NCI-H1092 treated with DMSO at 0.1 percent for 48 hours (cell line): ENCODE data around the gene YTHDF1.
A peak's percentile ranks its signal among the peaks of the same experiment; 100 is the strongest.

Source experiments
- DNase-seq: peaks from one replicate; lab custom pipeline; 2025; lab: John Stamatoyannopoulos, UW

YTHDF1 gene

GRCh38 chr20:63185215-63185796 lies 30.6 kb downstream of the YTHDF1 start:
- DNase-seq, result no peak

- DNase-seq, result no peak
Observed at GRCh38 chr20:63183422-63184146, 32.3 kb downstream of the YTHDF1 start.

- DNase-seq, result no peak
Observed at GRCh38 chr20:63182946-63183415, 33.0 kb downstream of the YTHDF1 start.

GRCh38 chr20:63182425-63182824 lies 33.5 kb downstream of the YTHDF1 start:
- no peak for DNase-seq

- DNase-seq, result no peak
Observed at GRCh38 chr20:63181226-63181625, 34.7 kb downstream of the YTHDF1 start.

GRCh38 chr20:63180569-63181185 lies 35.3 kb downstream of the YTHDF1 start:
- DNase-seq, result no peak

GRCh38 chr20:63179687-63180568 lies 36.0 kb downstream of the YTHDF1 start:
- DNase-seq, result no peak

GRCh38 chr20:63178889-63179686 lies 36.8 kb downstream of the YTHDF1 start:
- DNase-seq, result peak; percentile 28

GRCh38 chr20:63178446-63178820 lies 37.5 kb downstream of the YTHDF1 start:
- no peak for DNase-seq

- no peak for DNase-seq
Observed at GRCh38 chr20:63177785-63178445, 38.0 kb downstream of the YTHDF1 start.

- DNase-seq, result no peak
Observed at GRCh38 chr20:63177134-63177784, 38.7 kb downstream of the YTHDF1 start.

GRCh38 chr20:63176427-63177133 lies 39.4 kb downstream of the YTHDF1 start:
- DNase-seq, result no peak

- DNase-seq, result no peak
Observed at GRCh38 chr20:63176034-63176426, 39.9 kb downstream of the YTHDF1 start.

GRCh38 chr20:63175038-63175895 lies 40.7 kb downstream of the YTHDF1 start:
- no peak for DNase-seq

GRCh38 chr20:63174309-63175037 lies 41.5 kb downstream of the YTHDF1 start:
- no peak for DNase-seq

GRCh38 chr20:63173552-63174191 lies 42.3 kb downstream of the YTHDF1 start:
- DNase-seq, result no peak

- DNase-seq, result no peak
Observed at GRCh38 chr20:63172726-63173125, 43.2 kb downstream of the YTHDF1 start.

- DNase-seq, result no peak
Observed at GRCh38 chr20:63171991-63172390, 43.9 kb downstream of the YTHDF1 start.
